Epithelial cell of esophagus (primary cell): ENCODE data around the gene GFI1.

Experiments used
- DNase-seq: peaks from one replicate; pipeline ENCODE4 v3.0.0; 2010; ENCODE audit warnings: low read depth
- H3K4me3 ChIP-seq: 2 replicates; pipeline ENCODE4 v1.5.1; 2011; ENCODE audit warnings: mild to moderate bottlenecking, low read length, control low read depth
- TF ChIP-seq, protein P1 (sequence below): IDR thresholded peaks from 2 replicates; pipeline ENCODE4 v1.5.1; 2011; ENCODE audit warnings: low read depth, mild to moderate bottlenecking, low read length, control low read depth, inconsistent platforms; ENCODE audit not compliant: insufficient read depth; ENCODE audit errors: missing control alignments

Gene GFI1

DNA sequence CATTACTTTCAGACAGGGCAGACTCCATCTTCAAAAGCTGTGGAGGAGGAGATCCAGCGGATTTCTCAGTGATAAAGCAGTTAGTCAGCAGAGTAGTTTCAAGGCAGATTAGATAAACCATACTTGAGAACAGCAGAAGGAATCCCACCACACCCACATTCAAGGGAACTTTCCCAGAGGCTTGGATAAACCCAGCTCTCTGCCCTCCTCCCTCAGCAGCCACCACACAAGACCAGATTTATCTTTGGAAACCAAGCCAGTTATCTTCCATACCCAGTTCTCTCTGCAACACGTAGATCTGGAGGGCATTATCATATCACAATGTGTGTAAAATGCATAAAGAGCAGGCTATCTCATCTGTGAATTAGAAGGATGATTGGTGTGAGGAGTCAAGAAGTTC is 40.2 kb downstream of the GFI1 start:
- TF ChIP-seq, protein P1, sequence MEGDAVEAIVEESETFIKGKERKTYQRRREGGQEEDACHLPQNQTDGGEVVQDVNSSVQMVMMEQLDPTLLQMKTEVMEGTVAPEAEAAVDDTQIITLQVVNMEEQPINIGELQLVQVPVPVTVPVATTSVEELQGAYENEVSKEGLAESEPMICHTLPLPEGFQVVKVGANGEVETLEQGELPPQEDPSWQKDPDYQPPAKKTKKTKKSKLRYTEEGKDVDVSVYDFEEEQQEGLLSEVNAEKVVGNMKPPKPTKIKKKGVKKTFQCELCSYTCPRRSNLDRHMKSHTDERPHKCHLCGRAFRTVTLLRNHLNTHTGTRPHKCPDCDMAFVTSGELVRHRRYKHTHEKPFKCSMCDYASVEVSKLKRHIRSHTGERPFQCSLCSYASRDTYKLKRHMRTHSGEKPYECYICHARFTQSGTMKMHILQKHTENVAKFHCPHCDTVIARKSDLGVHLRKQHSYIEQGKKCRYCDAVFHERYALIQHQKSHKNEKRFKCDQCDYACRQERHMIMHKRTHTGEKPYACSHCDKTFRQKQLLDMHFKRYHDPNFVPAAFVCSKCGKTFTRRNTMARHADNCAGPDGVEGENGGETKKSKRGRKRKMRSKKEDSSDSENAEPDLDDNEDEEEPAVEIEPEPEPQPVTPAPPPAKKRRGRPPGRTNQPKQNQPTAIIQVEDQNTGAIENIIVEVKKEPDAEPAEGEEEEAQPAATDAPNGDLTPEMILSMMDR, result no peak
- DNase-seq, result peak; percentile 13
- no peak overlapping the region for H3K4me3 ChIP-seq

DNA sequence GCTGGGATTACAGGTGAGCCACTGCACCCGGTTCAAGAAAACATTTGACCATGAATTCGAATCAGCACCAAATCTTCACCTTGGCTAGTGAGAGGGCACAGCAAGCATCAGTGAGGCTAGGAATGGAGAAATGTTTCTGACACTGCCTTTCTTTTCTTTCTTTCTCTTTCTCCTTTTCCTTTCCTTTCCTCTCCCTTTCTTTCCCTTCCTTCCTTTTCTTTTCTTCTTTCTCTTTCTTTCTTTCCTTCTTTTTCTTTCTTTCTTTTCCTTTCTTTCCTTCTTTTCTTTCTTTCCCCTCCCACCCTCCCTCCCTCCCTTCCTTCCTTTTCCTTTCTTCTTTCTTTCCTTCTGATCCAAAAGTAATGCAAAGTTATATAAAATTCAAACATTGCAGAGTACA is 40.9 kb downstream of the GFI1 start:
- TF ChIP-seq, protein P1, result no peak
- H3K4me3 ChIP-seq, result no peak overlapping the region

DNA sequence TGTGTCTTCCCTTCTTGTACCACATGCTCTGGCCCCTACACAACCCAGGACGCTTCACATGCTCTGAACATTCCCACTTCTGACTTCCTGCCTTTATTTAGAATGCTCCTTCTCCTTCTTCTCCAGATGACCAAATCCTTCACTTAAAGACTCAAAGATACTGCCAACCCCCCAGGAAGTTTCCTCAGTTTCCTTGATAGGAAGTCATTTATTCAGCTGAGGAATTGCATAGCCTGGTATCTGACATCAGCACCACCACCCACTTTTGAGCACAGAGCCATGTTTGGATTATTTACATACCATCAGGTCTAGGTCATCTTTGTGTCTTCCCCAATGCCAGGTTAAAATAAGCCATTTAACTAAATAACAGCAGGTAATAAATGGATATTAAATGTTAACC is 42.4 kb downstream of the GFI1 start:
- H3K4me3 ChIP-seq, result no peak overlapping the region
- TF ChIP-seq, protein P1, result no peak
- peak; percentile 44 for DNase-seq

More for the DNA sequence above, 40.9 kb downstream of the GFI1 start:
- DNase-seq, result no peak

DNA sequence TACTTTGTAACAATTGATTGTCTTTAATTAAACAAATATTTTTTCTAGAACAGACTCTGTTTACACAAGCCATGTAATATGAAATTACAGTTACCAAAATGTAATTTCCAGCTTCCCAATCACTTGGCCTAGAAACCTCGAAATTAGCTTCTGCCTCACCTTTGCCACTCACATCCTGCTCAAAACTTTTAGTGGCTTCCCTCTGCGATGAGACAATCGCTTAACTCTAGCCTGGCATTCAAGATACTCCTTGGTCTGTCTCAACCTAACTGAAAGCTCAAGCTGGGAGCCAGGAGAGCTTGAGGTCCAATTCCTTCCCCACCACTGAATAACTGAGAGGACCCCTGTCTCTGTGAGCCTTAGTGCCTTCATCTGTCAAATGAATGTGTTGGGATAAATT is 42.8 kb downstream of the GFI1 start:
- H3K4me3 ChIP-seq, result no peak overlapping the region
- no peak for DNase-seq
- TF ChIP-seq, protein P1, result no peak

DNA sequence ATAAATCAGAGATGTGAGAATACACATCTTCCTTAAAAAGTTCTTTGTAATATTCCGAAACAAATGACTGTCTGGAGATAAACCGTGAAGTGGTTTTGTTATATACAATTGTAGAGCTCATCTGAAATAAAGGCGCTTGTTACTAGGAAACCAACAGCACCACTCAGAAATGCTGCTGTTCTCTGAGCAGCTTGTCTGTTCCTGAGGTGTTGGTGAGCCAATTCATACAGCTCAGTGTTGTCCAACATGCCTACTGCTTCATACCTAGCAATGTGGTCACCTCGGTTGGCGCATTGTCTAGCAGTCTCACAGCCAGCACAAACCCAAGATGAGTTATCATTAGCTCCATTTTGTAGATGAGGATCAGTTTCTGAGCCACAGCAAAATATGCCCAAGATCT is 44.4 kb downstream of the GFI1 start:
- no peak for DNase-seq
- TF ChIP-seq, protein P1, result no peak
- H3K4me3 ChIP-seq, result peak overlapping the region; percentile 29

DNA sequence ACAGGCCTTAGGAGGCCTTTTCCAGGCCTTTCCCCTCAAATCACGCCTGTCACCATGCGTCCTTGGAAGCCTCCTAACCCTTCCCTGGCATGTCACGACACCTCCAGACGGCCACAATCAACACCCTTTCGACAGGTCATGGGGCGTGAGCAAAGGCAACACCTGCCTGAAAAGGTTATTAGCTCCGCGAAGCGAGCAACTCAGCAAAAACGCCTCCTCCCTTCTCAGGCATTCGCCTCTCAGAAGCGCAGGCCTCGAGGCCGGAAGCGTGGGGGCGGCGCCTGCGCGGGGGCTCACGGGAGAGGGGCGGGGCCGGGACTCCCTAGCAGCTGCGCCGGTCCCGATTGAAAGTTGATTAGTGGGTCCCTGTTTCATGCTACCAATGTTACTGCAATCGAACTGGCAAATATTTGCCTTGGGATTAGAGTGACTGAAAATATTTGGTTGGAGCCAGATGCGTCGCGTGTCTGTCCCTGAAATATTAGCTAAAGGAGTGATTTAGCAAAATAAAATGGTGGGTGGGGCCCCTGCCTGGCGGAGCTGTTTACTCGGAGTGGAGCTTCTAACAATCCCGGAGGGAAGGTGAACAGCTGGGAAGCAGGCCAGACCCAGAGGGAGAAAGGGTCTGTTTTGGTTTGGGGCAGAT is 44.9 kb downstream of the GFI1 start:
- H3K4me3 ChIP-seq, result peak overlapping the region; percentile 29
- TF ChIP-seq, protein P1, result no peak
- peak; percentile 30 for DNase-seq

DNA sequence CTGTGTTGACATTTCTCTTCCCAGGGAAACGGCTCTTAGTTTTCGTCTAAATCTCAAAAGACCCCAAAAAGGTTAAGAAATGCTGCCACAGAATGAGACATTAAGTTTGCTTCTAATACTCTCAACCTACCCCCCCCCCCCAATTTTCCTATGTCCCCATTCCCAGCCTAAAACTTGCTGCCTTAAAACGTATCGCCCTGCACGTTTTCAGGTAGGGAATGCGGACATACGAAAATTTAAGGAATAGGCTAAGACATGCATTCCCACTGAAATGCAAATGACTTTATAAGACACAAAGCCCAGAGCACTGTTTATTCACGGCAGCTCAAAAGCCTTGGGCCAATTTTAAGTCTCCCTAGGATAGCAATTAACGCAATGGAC is 45.4 kb downstream of the GFI1 start:
- TF ChIP-seq, protein P1, result no peak
- H3K4me3 ChIP-seq, result no peak overlapping the region
- DNase-seq, result no peak
